H1 (cell line): ENCODE results near the gene FBXL16. TPM values are rescaled to one million over a fixed set of nuclear protein-coding genes. Genes with fewer than 3 reads are reported as not detected.

Experiments
- ATF3 ChIP-seq: IDR thresholded peaks from 2 replicates; pipeline ENCODE4 v1.6.1; 2011; ENCODE audit warnings: low read depth, mild to moderate bottlenecking, low read length; ENCODE audit not compliant: insufficient read depth
- CHD7 ChIP-seq: fragments of 300-600 bp; sonication (generic); IDR thresholded peaks from 2 replicates; pipeline ENCODE4 v1.7.1; 2012; ENCODE audit warnings: low read length, moderate library complexity, mild to moderate bottlenecking, inconsistent platforms; ENCODE audit not compliant: insufficient replicate concordance
- CTCF ChIP-seq, 3 experiments: IDR thresholded peaks; 1 replicate in 2 of 3; 2 replicates in 1 of 3; pipeline versions ENCODE4 v1.5.1 to v1.6.1; 2011; ENCODE audit warnings: low read length in 3 of 3, mild to moderate bottlenecking in 3 of 3, inconsistent platforms in 2 of 3, low read depth in 1 of 3, moderate library complexity in 1 of 3; ENCODE audit not compliant: insufficient read depth in 1 of 3; ENCODE audit errors: control extremely low read depth in 1 of 3
- HDAC6 ChIP-seq: IDR thresholded peaks from one replicate; pipeline ENCODE4 v1.7.1; 2012; ENCODE audit warnings: low read depth, mild to moderate bottlenecking, inconsistent platforms, low read length, moderate library complexity
- POLR2A ChIP-seq, 2 experiments: IDR thresholded peaks; 1 replicate in 1 of 2; 2 replicates in 1 of 2; pipeline ENCODE4 v1.6.1; 2011; ENCODE audit warnings: low read depth in 2 of 2, low read length in 2 of 2, mild to moderate bottlenecking in 2 of 2; ENCODE audit errors: control extremely low read depth in 1 of 2
- RXRA ChIP-seq: IDR thresholded peaks from 2 replicates; pipeline ENCODE4 v1.6.1; 2011; ENCODE audit warnings: low read depth, mild to moderate bottlenecking, low read length, moderate library complexity; ENCODE audit not compliant: insufficient read depth
- TAF1 ChIP-seq: IDR thresholded peaks from 2 replicates; pipeline ENCODE4 v1.6.1; 2011; ENCODE audit warnings: mild to moderate bottlenecking, low read depth, low read length
- polyA plus RNA-seq, 7 experiments: library from polyadenylated mRNA; depleted of rRNA in 3 of 7; stranded (reverse) in 5 of 7; unstranded in 2 of 7; fragments of >200 nt in 5 of 7; fragments of 200-250 nt in 2 of 7; gene quantifications; 1 replicate in 5 of 7; 2 replicates in 1 of 7; 4 replicates in 1 of 7; pipeline versions ENCODE4 v1.2.1 to v1.2.3, GENCODE V29; 2011 to 2013; ENCODE audit warnings: missing spikeins in 2 of 7, mixed read lengths in 2 of 7
- total RNA-seq: library from RNA; stranded (reverse); fragmentation: NEBNext Ultra II Directional; extraction: Animal tissue kit (Norgen Biotek cat#: 25700); gene quantifications from 2 replicates; pipeline ENCODE4 v1.2.1, GENCODE V29; 2021

The FBXL16 gene
- total and polyA plus RNA-seq, 2 of the 8 experiments (the other 6 are each of a cell fraction or from before 2014, with no cell fraction given) = 12.5 to 12.8 TPM

GRCh38 chr16:720990-721764, 15.6 kb upstream of the FBXL16 start, which contains the start of gene ANTKMT (continued):
- TF ChIP-seq CTCF (IDR thresholded peaks at IDR 0.05; ENCODE audit: control extremely low read depth in 1 of 3, insufficient read depth in 1 of 3, low read depth in 1 of 3, low read length in 3 of 3) (0 out of 4 replicates have a peak, but pooled peaks of 1 of the 3 experiments have one; percentile 10), TAF1 (peak; percentile 86), HDAC6 (no peak), RXRA (no peak), POLR2A (IDR thresholded peaks at IDR 0.05; ENCODE audit: control extremely low read depth in 1 of 2, low read depth in 2 of 2, low read length in 2 of 2) (peak in 1 of 2 experiments; percentile 88; a peak in 2 of 3 replicates), ATF3 (no peak), CHD7 (no peak)
